GM12875 (cell line): Measurements from ENCODE around the gene CCDC102A.

Experiments
- H3K4me3 ChIP-seq: one replicate; pipeline ENCODE4 v1.5.1; 2011; ENCODE audit warnings: low read depth, low read length, control low read depth
- CTCF ChIP-seq: IDR thresholded peaks from 2 replicates; pipeline ENCODE4 v1.5.1; 2011; ENCODE audit warnings: low read depth, mild to moderate bottlenecking, control low read depth, inconsistent platforms, low read length, moderate library complexity, borderline replicate concordance; ENCODE audit not compliant: insufficient read depth

Gene CCDC102A

GRCh38 chr16:57486858-57487834, 49.2 kb downstream of the CCDC102A start:
- no peak for TF ChIP-seq CTCF
- peak overlapping the region; percentile 39 for H3K4me3 ChIP-seq

GRCh38 chr16:57485916-57486857, 50.2 kb downstream of the CCDC102A start, which contains the start of gene DOK4:
TSS of gene DOK4 (minus strand) at chr16:57486493. CDS start at chr16:57479507, 6,986 bp downstream.
- peak within 1 kb of the TSS; percentile 39 for H3K4me3 ChIP-seq
- TF ChIP-seq CTCF: no peak

- TF ChIP-seq CTCF: no peak
- H3K4me3 ChIP-seq: no peak overlapping the region
Observed at GRCh38 chr16:57485091-57485915, 51.1 kb downstream of the CCDC102A start.

- TF ChIP-seq CTCF: no peak
Observed at GRCh38 chr16:57484515-57485005, 51.8 kb downstream of the CCDC102A start.

GRCh38 chr16:57483725-57484514, 52.5 kb downstream of the CCDC102A start:
- no peak for TF ChIP-seq CTCF
- no peak overlapping the region for H3K4me3 ChIP-seq

More at GRCh38 chr16:57484515-57485005, 51.8 kb downstream of the CCDC102A start:
- no peak overlapping the region for H3K4me3 ChIP-seq
